Measurements from ENCODE around the gene SLC22A23.

Gene SLC22A23, protein sequence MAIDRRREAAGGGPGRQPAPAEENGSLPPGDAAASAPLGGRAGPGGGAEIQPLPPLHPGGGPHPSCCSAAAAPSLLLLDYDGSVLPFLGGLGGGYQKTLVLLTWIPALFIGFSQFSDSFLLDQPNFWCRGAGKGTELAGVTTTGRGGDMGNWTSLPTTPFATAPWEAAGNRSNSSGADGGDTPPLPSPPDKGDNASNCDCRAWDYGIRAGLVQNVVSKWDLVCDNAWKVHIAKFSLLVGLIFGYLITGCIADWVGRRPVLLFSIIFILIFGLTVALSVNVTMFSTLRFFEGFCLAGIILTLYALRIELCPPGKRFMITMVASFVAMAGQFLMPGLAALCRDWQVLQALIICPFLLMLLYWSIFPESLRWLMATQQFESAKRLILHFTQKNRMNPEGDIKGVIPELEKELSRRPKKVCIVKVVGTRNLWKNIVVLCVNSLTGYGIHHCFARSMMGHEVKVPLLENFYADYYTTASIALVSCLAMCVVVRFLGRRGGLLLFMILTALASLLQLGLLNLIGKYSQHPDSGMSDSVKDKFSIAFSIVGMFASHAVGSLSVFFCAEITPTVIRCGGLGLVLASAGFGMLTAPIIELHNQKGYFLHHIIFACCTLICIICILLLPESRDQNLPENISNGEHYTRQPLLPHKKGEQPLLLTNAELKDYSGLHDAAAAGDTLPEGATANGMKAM

DNA sequence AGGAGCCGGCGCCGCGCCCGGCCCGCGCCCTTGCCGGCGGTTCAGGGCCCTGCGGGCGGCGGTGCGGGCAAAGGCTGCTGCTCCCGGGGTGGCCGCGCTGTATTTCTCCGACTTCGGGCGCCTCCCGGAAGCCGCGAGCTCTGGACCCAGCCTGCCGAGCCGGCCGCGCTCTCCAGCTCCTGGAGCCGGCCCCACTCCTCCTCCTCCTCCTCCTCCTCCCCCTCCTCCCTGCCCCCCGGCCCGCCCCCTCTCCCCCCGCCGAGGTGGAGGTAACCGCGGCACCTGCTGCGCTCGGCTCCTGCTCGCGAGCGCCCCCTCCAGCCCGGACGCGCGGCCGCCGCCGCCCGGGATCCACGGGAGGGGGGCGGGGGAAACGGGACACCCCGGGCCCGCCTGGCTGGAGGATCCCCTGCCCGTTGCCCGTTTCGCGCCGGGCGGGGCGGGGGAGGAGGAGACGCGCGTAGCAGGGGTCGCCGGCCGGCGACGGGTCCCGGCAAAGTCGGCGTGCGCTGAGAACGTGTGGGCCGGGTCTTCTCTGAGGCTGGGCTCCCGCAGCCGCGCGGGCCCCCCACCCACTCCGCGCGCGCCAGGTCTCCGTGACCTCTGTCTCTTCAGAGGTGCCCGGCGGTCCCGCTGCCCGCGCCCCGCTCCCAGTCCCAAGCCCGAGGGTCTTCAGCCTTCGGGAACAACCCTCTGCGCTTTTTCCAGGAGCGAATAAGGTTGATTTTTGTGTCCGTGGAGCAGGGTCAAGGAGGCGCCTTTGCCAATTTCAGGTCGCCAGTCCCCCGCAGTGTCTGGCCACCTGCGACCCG is at the start of gene SLC22A23:
Gene SLC22A23, minus strand, starts transcription at position 153 of the 812 bp plus-strand sequence. CDS start 491 bp downstream, outside the sequence.
- peak; percentile 89 for DNase-seq

DNA sequence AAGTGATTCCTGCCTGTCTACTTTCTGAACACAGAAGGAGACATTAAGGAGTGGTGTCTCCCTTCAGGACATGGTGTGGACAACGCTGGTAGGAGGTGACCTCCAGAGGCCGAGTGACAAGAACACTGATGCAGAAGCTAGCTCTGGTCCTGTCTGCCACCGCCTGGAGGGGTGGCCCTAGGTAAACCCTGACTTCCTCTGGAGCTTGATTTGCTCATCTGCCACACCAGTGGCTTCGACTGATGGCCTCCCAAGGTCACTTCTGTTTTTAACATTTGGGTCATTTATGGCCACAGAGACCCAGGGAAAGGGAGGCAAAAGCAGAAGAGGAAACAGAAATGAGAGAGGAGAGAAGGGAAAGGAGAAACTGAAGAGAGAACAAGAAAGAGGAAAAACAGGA is 49.4 kb upstream of the SLC22A23 start:
- DNase-seq = no peak

DNA sequence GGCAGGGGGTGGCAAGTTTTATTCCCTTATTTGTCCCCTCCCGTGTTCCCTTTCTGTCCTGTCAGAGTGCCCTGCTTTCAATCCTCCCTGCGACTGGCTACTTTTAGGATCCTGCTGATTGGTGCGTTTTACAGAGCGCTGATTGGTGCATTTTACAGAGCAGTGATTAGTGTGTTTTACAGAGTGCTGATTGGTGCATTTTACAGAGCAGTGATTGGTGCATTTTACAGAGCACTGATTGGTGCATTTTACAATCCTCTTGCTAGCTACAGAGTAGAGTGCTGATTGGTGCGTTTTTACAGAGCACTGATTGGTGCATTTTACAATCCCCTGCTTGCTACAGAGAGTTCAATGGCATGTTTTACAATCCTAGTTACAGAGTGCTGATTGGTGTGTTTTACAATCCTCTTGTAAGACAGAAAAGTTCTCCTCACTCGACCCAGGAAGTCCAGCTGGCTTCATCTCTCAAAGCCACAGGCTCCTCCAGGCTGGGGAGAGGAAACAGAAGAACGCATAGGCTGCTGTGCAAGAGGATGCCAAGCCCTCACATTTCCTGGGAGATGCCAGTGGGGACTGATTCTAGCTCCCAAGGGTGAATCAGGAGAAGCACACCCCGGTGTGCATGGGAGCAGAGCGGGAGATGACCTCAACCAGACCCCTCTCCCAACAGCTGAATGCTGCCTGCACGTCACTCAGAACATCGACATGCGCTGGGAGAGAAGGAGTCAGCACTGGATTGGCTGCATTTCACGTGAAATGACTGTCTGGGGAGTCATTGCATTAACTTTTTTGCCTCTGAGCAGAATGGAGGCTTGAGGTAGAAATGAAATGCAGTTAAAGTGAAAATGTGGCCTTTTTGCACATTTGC is 48.3 kb upstream of the SLC22A23 start:
- no peak for DNase-seq

DNA sequence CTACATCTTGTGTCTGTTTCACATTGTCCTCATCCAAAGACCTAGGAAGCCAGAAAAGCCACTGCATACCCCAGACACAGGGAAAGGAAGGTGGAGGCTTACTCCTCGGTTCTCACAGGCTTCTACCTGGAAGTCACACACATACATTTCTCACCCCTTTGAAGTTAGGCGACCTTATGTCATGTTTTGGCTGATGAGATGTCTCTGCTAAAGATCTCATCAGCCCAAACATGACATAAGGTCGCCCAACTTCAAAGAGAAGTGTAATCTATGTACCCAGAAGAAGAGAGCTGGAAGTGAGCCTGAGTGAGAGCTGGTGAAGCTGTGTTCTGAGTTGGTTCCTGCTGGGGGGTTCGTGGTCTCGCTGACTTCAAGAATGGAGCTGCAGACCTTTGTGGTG is 47.5 kb upstream of the SLC22A23 start:
- DNase-seq = no peak

DNA sequence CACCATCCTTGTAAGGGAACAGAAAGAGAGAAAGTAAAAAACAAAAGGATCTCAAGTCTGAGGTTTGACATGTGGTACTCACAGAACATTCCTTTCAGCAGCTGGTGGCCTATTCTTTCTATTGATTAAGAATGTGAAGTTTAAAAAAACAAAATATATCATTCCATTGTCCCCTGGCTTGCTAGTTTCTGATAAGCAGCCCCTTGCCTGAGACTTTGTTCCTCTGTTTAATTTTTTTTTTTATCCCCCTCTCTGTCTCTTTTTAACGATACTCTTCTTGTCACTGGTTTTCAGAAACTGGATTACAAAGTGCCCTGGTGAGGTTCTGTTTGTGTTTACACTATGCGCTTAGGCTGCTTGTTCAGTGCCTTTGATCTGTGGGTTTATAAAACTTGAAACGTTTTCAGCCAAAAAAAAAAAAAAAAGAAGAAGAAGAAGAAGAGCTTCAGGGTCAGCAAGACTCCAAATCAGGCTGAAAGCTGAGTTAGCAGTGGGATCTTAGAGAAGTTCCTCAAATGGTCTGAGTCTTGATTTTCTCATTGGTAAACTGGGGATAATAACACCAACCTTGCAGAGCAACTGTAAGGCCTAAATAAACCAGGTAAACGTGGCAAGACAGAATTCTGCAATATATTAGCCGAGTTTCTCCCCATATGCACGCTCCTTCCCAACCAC is 45.1 kb upstream of the SLC22A23 start:
- no peak for DNase-seq

DNA sequence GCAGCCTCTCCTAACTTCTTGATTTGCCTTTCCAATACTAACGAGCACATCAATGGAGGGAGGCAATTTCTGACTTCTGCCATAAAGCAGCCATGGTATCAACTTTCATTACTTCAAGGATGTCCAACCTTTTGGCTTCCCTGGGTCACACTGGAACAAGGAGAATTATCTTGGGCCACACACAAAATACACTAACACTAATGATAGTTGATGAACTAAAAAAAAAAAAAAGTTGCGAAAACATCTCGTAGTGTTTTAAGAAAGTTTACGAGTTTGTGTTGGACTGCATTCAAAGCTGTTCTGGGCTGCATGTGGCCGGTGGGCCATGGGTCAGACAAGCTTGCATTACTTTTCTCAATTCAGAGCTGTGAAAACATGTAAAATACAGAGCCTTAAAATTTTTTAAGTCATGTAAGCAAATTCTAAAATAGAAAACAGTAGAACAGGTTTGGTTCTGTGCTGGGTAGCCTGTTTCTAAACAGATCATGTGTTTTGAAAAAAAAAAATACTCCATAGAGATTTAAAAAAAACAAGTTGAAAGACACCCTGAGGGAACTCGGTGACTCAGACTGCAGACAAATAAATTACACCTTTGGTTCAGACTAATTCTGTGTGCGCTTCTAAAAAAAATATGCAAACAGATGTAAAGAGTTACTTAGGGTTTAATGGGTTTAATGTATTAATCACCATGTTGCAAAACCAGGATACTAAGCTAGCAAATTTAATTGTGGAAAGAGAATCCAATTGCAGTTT is 43.6 kb upstream of the SLC22A23 start:
- DNase-seq = no peak

DNA sequence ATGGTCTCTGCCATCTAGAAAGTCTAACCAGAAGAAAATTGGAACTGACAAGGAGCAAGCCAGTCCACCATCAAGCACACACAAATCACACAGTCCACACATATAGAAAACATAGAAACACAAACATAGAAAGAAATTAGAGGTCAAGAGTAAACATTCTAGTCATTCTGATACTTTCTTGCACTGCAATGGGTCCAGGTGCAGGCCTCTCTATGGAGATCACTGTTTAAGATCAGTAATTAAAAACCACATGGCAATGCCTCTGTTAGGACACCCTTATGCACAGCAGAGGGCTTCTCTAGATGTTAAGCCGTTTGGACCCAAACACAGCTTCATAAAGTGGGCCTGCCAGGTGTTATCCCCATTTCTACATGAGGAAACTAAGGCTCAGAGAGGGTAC is 42.8 kb upstream of the SLC22A23 start:
- DNase-seq = no peak

DNA sequence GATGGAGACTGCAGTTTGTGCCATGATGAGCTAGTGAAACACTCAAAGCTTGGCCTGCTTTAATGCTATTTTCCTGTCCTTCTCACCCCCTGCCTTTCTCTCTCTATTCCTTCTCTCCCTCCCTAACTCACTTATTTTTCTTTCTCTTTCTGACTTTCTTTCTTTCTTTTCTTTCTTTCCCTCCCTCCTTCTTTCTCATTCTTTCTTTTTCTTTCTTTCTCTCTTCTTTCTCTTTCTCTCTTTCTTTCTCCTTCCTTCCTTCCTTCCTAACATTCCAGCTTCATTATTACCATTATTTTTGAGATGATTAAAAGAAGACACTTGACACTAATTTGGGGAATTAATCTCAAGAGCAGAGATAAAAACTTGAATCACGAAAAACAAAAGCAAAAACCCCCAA is 39.5 kb upstream of the SLC22A23 start:
- DNase-seq = no peak

DNA sequence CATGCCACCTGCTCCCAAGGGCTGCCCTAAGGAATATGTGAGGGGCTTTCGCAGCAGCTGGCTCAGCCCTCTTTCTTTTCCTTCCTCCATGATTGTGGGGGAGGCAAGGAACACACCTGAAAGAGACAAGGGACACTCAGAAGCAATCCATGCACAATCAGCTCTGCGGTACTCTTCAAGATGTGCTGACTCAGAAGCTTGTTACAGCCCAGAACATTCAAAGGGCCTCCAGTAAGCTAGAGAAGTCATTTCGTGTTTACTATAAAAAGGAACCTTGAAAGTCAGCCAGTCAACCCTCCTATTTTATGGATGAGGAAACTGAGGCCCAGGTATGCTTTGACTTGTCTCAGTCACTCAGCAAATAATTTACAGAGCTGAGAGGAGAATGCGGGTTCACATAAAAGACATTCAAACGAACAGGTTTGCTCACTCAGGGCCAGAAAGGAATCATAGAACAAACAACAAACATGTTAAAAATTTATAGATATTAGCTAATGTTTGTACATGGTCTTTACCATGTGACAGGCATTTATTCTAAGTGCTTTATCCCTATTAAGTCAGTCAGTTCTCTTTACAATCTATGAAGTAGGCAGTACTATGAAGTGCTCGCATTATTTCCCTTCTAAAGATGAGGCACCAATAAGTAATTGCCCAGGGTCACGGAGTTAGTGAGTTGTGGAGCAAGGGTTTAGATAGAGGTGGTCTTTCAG is 37.7 kb upstream of the SLC22A23 start:
- DNase-seq = no peak

DNA sequence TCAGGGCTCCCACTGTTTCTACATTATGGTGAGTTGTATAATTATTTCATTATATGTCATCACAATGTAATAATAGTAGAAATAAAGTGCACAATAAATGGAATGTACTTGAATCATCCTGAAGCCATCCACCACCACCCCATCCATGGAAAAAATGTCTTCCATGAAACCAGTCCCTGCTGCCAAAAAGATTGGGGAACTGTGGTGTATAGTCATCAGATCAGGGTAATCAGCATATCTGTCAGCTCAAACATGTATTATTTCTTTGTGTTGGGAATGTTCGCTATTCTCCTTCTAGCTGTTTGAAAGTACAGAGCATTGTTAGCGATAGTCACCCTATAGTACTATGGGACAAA is 33.8 kb upstream of the SLC22A23 start:
- no peak for DNase-seq

DNA sequence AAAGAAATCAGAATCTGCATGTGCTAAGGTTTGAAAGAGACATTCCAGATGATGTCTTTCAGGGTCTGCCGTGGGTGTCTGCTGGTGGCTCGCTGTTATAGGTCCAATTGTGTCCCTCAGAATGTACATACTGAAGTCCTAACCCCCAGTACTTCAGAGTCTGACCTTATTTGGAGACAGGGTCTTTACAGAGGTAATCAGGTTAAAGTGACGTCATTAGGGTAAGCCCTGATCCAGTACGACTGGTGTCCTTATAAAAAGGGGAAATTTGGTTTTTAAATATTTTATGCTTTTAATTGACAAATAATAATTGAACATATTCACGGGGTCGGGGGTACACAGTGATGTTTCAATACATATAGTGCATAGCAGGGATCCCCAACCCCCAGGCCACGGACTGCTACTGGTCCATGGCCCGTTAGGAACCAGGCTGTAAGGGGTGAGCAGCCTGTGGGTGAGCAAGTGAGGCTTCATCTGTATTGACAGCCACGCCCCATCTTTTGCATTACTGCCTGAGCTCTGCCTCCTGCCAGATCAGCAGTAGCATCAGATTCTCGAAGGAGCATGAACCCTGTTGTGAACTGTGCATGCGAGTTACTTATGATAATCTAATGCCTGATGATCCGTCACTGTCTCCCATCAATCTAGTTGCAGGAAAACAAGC is 33.2 kb upstream of the SLC22A23 start:
- DNase-seq = no peak

DNA sequence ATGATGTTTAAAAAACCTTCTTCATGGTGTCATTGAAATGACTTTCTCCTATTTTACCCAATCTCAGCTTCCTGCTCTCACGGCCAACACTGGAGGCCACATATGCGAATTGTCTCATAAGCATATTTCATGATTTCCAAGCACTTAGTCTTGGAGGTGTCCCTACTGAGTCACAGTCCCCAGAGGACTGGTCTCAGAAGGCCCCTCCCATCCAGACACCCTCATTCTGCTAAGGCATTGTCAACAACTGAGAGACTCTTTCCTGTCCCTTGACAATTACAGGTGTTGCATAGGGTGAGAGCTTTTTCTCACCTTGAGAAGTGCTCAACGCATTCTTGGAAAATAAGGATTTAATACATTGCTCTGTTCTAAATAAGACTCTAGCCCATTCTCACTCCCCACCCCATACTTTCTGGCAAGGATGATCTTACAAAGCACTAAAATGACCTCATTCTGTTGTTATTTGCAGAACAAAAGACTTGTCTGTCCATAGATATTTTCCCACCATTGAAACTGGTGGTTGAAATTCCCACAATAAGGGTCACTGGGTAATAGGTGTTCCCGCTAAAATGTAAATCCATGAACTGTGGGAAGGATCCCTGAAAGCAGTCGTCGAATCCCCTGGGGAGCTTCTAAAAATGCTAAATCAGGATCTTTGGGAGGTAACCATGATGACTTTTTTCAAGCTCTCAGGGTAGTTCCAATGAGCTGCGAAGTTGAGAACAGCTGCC is 32.3 kb upstream of the SLC22A23 start:
- DNase-seq = no peak

DNA sequence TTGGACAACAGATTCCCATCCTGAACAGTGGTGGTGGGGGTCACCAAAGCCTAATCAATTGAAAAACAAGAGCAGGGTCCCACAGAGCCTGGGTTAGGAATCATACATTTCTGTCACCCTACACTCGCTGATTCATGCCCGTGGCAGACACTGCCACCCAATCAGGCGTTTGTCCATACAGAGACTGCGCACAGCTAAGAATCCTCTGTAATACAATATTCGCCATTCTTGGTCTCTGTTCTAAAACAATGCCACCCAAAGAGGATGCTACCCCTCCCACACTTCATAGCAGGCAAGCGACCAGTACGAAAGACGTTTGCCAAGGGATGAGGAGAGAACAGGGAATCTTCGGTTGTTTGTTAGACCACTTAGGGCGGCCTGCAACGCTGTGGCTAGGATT is 28.1 kb upstream of the SLC22A23 start:
- no peak for DNase-seq

DNA sequence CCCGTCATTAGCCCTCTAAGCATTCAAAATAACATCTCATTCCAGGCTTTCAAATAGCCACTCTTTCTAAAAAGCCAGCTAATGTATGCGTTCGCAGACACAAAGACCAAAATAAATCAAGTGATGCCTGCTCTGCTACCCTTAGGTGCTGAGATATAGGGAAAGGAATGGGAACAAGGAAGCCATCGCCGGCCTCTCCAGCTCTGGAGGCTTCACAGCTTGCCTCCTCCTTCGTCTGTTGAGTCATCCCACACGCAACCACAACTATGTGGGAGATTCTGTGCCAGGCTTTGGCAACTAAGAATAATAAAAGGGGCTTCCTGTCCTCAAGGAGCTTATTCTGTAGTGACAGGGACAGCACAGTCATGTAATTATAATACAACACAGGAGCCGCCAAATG is 27.3 kb upstream of the SLC22A23 start:
- DNase-seq = no peak

DNA sequence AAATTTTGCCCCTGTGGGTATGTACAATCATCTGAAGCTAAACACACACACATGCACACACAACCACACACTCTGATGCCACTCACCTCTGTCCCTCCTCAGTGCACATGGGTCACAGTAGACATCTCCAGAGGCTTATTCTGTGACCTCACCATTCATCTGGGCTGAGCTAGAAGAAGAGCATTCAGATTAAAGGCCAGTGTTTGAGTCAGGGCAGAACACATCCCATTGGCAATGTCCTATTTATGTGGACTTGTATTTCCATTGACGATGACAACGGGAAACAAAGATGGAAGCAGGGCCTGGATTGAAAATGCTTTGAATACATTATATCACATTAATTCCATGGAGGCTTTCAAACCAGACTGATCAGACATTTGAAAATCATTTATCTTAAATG is 26.8 kb upstream of the SLC22A23 start:
- DNase-seq = no peak

DNA sequence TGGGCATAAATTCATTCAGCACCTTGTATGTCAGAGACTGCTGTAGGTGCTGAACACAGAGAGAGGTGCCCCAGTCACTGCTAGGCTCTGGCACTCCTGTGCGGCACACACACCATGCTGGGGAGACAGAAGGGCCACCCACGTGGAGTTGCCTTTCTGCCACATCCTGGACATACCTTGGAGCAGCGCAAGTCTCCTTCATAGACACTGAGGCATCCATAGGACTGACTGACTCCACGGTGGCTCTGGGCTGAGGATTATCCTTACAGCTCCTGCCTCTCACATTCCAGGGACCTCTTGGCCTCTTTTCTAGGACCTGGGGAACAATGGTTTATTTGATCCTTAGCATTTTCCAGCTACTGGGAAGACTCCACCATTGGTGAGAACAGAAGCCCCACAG is 26.0 kb upstream of the SLC22A23 start:
- DNase-seq = no peak

DNA sequence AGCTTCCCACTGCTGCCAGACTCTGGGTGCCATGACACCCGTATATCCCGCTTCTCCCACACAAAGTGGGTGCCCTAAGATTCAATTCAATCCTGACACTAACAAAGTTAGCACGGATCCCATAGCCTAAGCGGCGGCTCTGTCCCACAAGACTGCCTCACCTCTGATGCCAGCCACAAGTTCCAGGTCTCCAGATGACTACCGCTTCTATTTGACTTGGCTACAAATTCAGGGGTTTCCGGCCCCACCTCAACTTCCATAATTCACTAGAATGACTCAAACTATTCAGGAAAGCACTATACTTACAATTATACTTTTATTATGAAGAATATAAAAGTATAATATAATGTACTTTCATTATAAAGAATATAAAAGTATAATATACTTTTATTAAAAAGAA is 24.8 kb upstream of the SLC22A23 start:
- DNase-seq = no peak

DNA sequence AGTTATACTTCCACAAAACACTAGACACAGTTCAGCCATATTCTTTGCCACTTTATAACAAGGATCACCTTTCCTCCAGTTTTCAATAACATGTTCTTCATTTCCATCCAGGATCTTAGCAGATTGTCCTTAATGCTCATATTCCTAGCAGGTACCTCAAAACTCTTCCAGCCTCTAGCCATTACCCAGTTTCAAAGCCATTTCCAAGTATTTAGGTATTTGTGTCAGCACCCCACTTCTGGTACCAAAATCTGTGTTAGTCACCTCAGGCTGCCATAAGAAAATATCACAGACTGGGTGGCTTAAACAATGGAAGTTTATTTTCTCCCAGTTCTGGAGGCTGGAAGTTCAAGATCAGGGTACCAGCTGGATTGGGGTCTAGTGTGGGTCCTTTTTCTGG is 23.2 kb upstream of the SLC22A23 start:
- no peak for DNase-seq

DNA sequence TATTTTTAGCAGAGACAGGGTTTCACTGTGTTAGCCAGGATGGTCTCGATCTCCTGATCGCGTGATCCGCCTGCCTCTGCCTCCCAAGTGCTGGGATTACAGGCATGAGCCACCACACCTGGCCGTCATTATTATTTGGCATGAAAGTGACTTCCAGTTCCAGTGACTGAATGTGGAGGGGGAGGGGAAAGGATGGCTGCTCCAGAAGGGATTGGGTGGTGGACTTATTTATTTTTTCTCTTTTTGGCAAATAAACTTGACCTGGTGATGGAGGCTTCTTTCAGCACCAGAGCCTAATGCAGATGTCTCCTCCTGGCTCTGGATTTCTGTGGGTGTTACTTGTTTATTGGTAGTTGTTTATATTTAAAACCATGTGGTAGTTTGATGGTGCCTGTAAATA is 16.9 kb upstream of the SLC22A23 start:
- DNase-seq = no peak

Measured in CD4-positive, alpha-beta T cell treated with Interleukin-17A for 4 hours (primary cell).